Hepatocyte (in vitro differentiated cells): ENCODE measurements around the gene TSPAN9. TPM values are rescaled to one million over a fixed set of nuclear protein-coding genes. Genes with fewer than 3 reads are reported as not detected.

Source experiments
- DNase-seq: peaks from one replicate; pipeline ENCODE4 v3.0.0-alpha.2; 2016; ENCODE audit warnings: low spot score
- H2AFZ ChIP-seq: fragments of 200-600 bp; sonication (generic); 2 replicates; pipeline ENCODE4 v1.6.0; 2016; ENCODE audit warnings: antibody characterized with exemption, mild to moderate bottlenecking
- H3K27ac ChIP-seq: fragments of 200-600 bp; sonication (generic); 2 replicates; pipeline ENCODE4 v1.5.1; 2016; ENCODE audit warnings: mild to moderate bottlenecking
- H3K27me3 ChIP-seq: fragments of 200-600 bp; sonication (generic); 2 replicates; pipeline ENCODE4 v1.6.1; 2016
- H3K36me3 ChIP-seq: fragments of 200-600 bp; sonication (generic); replicated peaks from 2 replicates; pipeline ENCODE4 v1.5.1; 2016; ENCODE audit warnings: low read depth; ENCODE audit not compliant: insufficient read depth
- H3K4me1 ChIP-seq: fragments of 200-600 bp; sonication (generic); 2 replicates; pipeline ENCODE4 v1.5.1; 2016; ENCODE audit warnings: mild to moderate bottlenecking, moderate library complexity; ENCODE audit not compliant: insufficient read depth
- H3K4me2 ChIP-seq: fragments of 200-600 bp; sonication (generic); 2 replicates; pipeline ENCODE4 v1.6.0; 2016
- H3K4me3 ChIP-seq: fragments of 200-600 bp; sonication (generic); 2 replicates; pipeline ENCODE4 v1.5.1; 2016; ENCODE audit warnings: mild to moderate bottlenecking
- H3K79me2 ChIP-seq: fragments of 200-600 bp; sonication (generic); 2 replicates; pipeline ENCODE4 v1.6.0; 2017; ENCODE audit warnings: mild to moderate bottlenecking
- H3K9me2 ChIP-seq: fragments of 200-600 bp; sonication (generic); replicated peaks from 2 replicates; pipeline ENCODE4 v1.6.0; 2017; ENCODE audit warnings: mild to moderate bottlenecking; ENCODE audit not compliant: insufficient read depth
- H3K9me3 ChIP-seq: fragments of 200-600 bp; sonication (generic); 2 replicates; pipeline ENCODE4 v1.5.1; 2016; ENCODE audit warnings: low read depth, mild to moderate bottlenecking
- H4K20me1 ChIP-seq: fragments of 200-600 bp; sonication (generic); 2 replicates; pipeline ENCODE4 v1.6.0; 2016; ENCODE audit warnings: mild to moderate bottlenecking; ENCODE audit not compliant: insufficient read depth, poor library complexity, severe bottlenecking
- CTCF ChIP-seq: fragments of 200-600 bp; sonication (generic); IDR thresholded peaks from 2 replicates; pipeline ENCODE4 v1.5.1; 2016; ENCODE audit warnings: antibody characterized with exemption, mild to moderate bottlenecking; ENCODE audit not compliant: poor library complexity
- EZH2 ChIP-seq: fragments of 200-600 bp; sonication (generic); IDR thresholded peaks from 2 replicates; pipeline ENCODE4 v1.6.1; 2016; ENCODE audit warnings: antibody characterized with exemption, mild to moderate bottlenecking, borderline replicate concordance
- EZH2phosphoT487 ChIP-seq: fragments of 200-600 bp; sonication (generic); IDR thresholded peaks from one replicate; pipeline ENCODE4 v1.6.1; 2018; ENCODE audit warnings: antibody characterized with exemption, mild to moderate bottlenecking, low read depth, moderate library complexity; ENCODE audit not compliant: unreplicated experiment, severe bottlenecking
- WGBS: methylation state at CpG from one replicate; pipeline ENCODE4 v1.1.6; 2016; ENCODE audit warnings: low lambda C conversion rate; ENCODE audit errors: missing lambda C conversion rate; 5-methylcytosine and 5-hydroxymethylcytosine counted together
- polyA plus RNA-seq: library from polyadenylated mRNA; unstranded; fragments of >200 nt; fragmentation: Nextera tagmentation; extraction: Ambion mirVana; gene quantifications from 2 replicates; pipeline ENCODE4 v1.2.1, GENCODE V29; 2016
- total RNA-seq: library from RNA; depleted of rRNA; stranded (reverse); fragments of >200 nt; gene quantifications from 2 replicates; pipeline ENCODE4 v1.2.3, GENCODE V29; 2014

The TSPAN9 gene
- total and polyA plus RNA-seq, 2 experiments from 2014 or later, result 16.6 to 38.6 TPM

GRCh38 chr12:3311027-3311402 lies 233.8 kb downstream of the TSPAN9 start:
- Histone ChIP-seq H3K27me3 (no peaks in the 10 kb centered on the region), H3K4me2 (no peak overlapping the region), H3K4me3 (no peak overlapping the region), H3K36me3 (no peaks in the 10 kb centered on the region), H3K9me3 (no peaks in the 10 kb centered on the region), H4K20me1 (no peaks in the 10 kb centered on the region), H3K27ac (no peak overlapping the region), H2AFZ (no peak overlapping the region), H3K9me2 (no peaks in the 10 kb centered on the region), H3K4me1 (no peaks in the 10 kb centered on the region), H3K79me2 (no peaks in the 10 kb centered on the region)
- no peak for TF ChIP-seq EZH2
- no peak for TF ChIP-seq EZH2phosphoT487
- TF ChIP-seq CTCF, result no peak
- peak; percentile 82 for DNase-seq
- 81% methylated on average over 13 of the region's 14 CpGs for WGBS

- H3K9me3 ChIP-seq, result no peaks in the 10 kb centered on the region
- TF ChIP-seq EZH2phosphoT487 (no peak), EZH2 (no peak), CTCF (no peak)
- no peak overlapping the region for H3K27ac ChIP-seq
- H3K79me2 ChIP-seq, result no peaks in the 10 kb centered on the region
- no peak overlapping the region for H3K4me2 ChIP-seq
- 82% methylated on average over 13 of the region's 14 CpGs for WGBS
- no peak overlapping the region for H3K4me3 ChIP-seq
- H3K4me1 ChIP-seq, result no peaks in the 10 kb centered on the region
- DNase-seq, result no peak
- H2AFZ ChIP-seq, result no peak overlapping the region
- no peaks in the 10 kb centered on the region for H3K27me3 ChIP-seq
- H4K20me1 ChIP-seq, result no peaks in the 10 kb centered on the region
- no peaks in the 10 kb centered on the region for H3K36me3 ChIP-seq
- H3K9me2 ChIP-seq, result no peaks in the 10 kb centered on the region
These were observed 234.4 kb downstream of the TSPAN9 start for GRCh38 chr12:3311491-3312103.

GRCh38 chr12:3313066-3313465 lies 235.9 kb downstream of the TSPAN9 start:
- H3K36me3 ChIP-seq, result no peaks in the 10 kb centered on the region
- H2AFZ ChIP-seq, result no peak overlapping the region
- no peaks in the 10 kb centered on the region for H3K9me2 ChIP-seq
- H3K79me2 ChIP-seq, result no peaks in the 10 kb centered on the region
- DNase-seq, result no peak
- no peaks in the 10 kb centered on the region for H3K27me3 ChIP-seq
- no peak overlapping the region for H3K4me3 ChIP-seq
- H4K20me1 ChIP-seq, result no peaks in the 10 kb centered on the region
- H3K4me1 ChIP-seq, result no peaks in the 10 kb centered on the region
- no peaks in the 10 kb centered on the region for H3K9me3 ChIP-seq
- H3K4me2 ChIP-seq, result no peak overlapping the region
- H3K27ac ChIP-seq, result no peak overlapping the region
- 82% methylated on average over 13 of the region's 13 CpGs for WGBS
- TF ChIP-seq CTCF (no peak), EZH2phosphoT487 (no peak), EZH2 (no peak)
